HG03571 (cell line): ENCODE measurements around the gene NRG3.

Experiments used
- ATAC-seq: cut with Tn5 transposase; IDR thresholded peaks from one replicate; pipeline ENCODE4 v1.9.1; 2021; ENCODE audit not compliant: unreplicated experiment

Gene NRG3

GRCh38 chr10:82880776-82881290 is 1005.8 kb downstream of the NRG3 start:
- no peak for ATAC-seq

- no peak for ATAC-seq
These were observed 1007.7 kb downstream of the NRG3 start for GRCh38 chr10:82882722-82883121.

DNA sequence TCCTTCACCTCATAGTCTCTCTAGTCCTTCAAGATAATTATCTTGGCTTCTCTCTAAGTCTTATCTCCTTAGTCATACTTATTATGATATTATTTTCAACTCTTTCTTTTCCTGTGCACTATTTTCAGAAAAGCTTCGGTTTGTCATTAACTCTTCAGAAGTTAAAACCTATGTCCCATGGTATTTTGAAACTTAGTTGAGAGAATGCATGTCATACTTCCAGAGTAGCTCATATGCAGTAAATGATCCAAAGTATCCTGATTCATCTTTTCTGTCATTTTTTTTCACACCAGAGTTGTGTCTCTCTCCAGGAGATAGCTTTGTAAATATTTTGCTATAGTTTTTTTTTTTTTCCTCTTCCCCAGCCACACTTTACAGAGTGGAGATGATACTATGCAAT is 1008.6 kb downstream of the NRG3 start:
- ATAC-seq = no peak

DNA sequence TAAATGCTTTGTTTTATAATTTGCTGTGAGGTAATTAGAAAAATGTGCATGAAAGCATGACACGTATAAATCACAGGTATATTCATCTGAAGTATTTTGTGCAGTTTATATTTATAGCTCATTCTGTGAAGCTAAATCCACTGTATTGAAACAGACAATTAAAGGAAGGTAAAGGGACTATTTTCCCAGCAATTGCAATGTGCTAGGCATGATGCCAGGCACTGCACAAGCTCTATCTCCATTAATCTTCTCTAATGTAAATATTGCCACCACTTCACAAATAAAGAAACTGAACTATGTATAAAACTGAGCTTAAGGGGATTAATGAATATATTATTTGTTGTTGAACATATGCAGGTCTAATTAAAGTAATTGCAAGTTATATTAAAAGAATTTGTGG is 1012.5 kb downstream of the NRG3 start:
- ATAC-seq = no peak

DNA sequence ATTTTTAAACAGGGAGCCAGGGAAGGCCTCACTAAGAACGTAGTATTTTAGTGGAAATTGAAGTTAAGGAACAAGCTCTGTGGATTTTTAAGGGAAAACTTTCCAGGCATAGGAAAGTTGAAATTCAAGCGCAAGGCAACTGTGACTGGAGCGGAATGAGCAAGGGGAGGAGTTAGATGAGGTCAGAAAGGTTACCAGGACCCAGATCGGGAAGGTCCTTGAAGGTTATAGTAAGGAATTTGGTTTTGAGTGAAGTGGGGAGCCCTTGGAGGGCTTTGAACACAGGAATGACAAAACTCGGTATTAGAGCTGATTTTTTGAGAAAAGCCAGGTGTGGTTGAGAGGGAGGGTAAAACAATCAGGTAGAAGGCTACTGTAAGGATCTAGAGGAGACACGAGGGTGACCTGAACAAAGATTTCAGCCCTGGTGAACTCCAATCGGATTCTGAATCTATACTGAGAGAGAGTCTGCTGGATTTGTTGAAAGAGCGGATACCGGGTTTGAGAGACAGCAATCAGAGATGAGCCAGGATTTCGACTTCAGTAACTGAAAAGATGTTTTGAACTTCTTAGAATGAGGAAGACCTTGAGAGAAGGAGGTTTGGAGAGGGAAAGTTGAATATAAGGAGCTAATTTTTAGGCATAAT is 1013.9 kb downstream of the NRG3 start:
- no peak for ATAC-seq

DNA sequence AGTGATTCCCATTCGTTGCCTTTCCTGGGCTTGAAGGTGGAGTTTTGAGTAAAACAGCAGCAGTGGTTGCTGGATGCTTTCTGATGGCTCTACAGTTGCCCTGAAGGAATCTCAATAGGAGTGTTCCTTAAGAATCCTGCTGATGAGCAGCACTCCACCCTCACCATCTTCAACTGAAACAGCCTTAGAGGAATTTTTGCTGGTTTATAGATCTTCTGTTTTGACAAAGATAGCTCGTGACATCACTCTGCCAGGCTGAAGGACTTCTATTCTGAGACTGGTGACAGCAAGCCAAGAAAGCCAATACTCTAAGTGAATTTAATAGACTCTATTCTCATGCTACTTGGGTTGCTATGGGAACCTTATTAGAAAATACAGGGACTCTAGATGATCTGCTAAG is 1014.7 kb downstream of the NRG3 start:
- no peak for ATAC-seq

GRCh38 chr10:82890573-82890972 is 1015.6 kb downstream of the NRG3 start:
- ATAC-seq = no peak

DNA sequence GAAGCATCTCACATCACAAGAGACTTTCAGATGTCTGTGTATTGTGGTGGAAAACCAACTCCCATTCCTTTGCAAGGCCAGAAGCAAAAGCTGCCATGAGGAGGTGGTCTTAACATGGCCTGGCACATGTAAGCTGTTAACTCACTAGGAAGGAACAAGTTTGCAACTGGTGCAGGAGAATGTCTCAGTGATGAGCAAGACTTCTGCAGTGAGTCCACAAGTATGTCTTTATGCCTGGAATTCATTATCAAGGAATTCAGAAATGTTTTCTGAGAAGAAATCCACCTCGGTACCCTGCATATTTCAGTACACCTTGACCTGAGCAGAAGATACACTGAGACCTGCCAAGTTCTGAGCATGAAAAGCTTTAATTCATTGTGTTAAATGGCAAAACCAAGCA is 1033.1 kb downstream of the NRG3 start:
- no peak for ATAC-seq

- no peak for ATAC-seq
These were observed 1033.8 kb downstream of the NRG3 start for GRCh38 chr10:82908751-82909150.

- ATAC-seq = no peak
These were observed 1035.3 kb downstream of the NRG3 start for GRCh38 chr10:82910301-82910700.

GRCh38 chr10:82914655-82915136 is 1039.7 kb downstream of the NRG3 start:
- ATAC-seq = no peak

GRCh38 chr10:82916941-82917340 is 1041.9 kb downstream of the NRG3 start:
- ATAC-seq = no peak

DNA sequence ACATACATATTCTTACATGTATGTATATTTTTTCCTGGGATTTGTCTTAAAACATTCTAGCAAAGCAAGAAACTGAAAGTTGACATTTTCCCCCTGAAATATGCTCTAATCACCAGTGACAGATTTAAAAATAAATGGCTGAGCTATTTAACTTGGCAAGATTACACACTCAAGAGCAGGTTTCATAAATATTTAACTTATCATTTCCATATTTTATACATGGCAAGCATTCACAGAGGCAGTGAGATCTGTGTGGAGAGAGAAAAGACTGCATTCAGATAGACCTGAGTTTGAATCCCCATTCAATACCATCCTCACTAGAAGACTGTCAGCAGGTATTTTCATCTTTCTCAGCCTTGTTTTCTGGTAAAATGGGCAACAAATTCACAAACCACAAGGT is 1043.0 kb downstream of the NRG3 start:
- no peak for ATAC-seq

- ATAC-seq = no peak
These were observed 1047.1 kb downstream of the NRG3 start for GRCh38 chr10:82922046-82922445.

DNA sequence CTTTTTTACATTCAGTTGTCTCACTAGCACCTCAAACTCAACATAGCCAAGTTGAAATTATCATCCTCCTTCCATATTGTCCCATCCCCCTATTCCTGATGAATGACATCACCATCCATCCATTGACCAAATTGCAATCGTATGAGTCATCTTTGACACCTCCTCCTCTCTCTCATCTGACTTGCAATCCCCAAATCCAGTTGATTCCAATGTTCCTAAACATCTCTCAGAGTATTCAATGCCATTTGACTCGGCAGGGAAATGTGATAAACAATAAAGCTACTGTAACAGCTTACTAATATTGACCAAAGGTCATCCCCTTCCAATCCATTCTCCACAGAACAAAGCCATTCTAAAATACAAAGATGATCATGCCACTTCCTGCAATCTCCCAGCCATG is 1047.8 kb downstream of the NRG3 start:
- no peak for ATAC-seq

GRCh38 chr10:82924711-82925110 is 1049.7 kb downstream of the NRG3 start:
- ATAC-seq = no peak

GRCh38 chr10:82925547-82925946 is 1050.6 kb downstream of the NRG3 start:
- no peak for ATAC-seq

GRCh38 chr10:82932451-82932850 is 1057.5 kb downstream of the NRG3 start:
- no peak for ATAC-seq

DNA sequence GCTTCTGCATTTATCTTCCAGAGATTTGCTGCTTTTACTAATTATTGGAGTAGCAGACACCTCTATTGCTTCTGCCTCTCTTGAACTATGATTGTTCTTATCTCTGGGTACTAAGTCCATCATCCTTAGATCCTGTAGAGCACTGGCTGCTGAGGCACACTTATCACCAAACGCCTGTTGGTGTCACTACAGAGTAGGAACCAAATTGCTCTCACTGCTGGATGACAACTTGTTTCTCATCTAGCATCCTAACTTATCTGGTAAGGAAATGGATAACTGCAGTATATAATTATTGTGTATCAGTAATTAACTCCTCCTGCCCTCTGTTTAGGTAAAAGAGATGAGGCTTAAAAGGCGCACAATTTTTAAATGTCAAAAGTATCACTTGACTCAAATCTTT is 1059.4 kb downstream of the NRG3 start:
- ATAC-seq = no peak

- no peak for ATAC-seq
These were observed 1060.0 kb downstream of the NRG3 start for GRCh38 chr10:82934947-82935346.

DNA sequence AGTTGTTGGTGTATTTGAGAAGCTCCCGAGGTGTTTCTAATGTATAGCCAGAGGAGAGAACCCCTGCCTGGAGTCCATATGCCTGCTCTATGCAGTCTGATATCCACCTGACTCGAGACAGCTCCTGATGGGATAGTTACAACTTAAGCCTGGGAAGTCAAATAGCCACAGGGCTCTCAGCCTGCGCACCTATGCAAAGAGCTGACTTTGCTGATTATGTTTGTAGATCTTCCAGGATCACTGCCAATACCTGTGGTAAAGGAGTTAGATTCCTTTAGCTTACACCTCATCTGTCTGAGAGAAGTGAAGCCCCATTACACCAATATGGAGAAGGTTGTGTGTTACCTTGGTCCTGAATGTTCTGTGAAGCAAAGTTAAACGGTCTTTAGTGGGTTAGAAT is 1063.3 kb downstream of the NRG3 start:
- no peak for ATAC-seq

DNA sequence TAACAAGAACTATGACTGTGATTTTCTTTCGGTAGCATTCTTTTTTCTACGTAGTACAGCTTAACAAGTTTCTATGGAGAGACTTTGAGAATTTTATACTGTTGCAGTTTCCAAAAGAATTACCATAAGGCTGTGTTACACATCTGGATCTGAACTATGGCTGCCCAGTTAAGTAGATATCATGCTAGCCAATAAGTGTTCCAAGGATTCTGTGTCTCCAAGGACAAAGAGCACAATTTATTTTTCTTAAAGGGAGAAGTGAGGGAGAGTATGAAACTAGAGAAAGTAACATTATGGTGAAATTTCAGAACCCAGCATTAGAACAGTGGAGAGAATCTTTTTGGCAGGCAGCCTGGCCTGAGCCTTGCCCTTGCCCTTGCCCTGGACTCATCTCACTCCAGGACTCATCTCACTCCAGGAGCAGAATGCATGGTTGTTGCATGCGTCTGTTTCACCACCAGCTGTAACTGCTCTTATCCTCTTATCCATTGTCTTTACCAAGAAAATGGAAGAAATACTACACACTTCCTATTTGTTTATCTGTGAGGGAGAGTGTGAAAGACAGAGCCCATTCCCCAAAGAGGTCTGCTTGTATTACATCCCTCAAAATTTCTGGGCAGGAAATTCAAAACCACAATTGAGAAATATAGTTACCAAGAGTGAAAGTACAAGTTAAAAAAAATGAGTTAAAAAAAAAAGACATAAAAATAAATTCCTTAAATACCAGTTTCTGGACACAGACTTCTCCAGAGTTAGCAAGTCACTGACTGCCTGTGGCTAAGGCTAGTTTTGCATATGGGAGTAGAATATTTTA is 1067.5 kb downstream of the NRG3 start:
- no peak for ATAC-seq
